Limb (tissue), 2 donors: ENCODE data around the gene HOXB7.

Experiments used
- DNase-seq, 2 donors: peaks; one replicate each; pipeline ENCODE4 v3.0.0-alpha.2; 2016; ENCODE audit errors: extremely low spot score in 2 of 2

The HOXB7 gene

DNA sequence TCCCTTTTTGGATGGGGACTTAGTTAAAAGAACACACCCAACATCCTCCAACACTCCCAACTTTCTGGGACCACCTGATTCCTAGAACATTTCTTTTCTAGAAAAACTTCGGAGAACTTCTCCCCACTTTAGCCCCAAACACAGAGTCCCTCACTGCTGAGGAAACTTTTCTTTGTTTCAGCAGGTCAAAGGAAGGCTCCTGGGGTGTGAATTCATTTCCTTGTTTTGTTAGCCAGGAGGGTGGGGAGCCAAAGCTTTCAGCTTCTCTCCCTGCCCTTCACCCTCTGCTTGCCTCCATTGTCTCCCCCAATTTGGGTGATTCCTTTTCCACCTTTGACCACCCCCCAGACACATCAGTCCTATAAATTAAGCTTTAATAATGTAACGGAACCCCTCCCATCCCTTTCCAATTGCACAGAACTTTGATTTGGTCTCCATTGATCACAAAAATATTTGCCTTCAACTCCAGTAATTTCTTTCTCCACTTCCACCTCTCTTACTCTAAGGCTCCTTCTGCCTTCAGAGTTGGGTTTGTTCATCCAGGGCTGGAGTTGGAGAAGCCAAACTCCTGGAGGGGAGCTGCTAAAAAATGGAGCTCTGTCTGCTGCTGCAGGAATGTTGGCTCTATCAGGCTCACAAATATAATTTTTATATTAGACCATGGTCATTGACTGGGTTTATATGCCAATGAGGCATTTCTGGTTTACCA, 43.0 kb downstream of the HOXB7 start:
- DNase-seq, result no peak

DNA sequence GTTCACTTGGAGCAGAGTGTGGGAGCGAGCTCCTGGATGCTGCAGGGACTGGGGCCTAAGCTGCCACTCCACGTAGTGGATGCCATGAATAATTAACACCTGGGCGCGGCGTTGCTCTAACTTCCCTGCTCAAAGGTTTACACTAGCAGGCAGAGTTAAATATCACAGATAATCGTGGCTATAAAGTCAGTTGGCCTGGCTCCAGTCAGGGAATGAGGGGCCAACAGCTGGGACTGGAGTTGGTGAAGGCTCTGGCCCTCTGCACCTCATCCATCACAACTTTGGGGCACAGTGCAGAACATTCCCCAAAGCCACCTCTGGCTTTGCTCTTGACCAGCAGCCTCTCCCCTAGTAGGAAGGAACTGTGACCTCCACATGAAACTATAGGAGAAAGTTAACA, 43.6 kb downstream of the HOXB7 start:
- DNase-seq, result no peak

DNA sequence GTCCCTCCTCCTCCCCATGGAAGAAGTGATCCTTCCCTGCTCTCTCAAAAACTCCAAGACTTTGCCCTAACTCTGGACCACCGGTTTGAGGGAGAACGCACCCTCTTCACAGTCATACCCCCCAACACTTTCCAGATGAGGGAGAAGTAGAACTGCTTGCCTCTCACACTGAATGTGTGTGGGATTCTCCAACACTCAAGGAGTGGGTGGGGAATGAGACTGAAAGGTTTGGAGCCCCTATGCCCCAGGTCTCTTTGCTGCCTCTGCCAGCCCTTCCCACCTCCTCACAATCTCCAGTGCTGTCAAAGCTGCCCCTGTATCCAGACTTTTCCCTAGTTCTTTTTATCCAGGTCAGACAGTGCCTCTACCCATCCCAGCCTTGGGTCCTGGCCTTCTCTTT, 44.1 kb downstream of the HOXB7 start:
- DNase-seq, result no peak

DNA sequence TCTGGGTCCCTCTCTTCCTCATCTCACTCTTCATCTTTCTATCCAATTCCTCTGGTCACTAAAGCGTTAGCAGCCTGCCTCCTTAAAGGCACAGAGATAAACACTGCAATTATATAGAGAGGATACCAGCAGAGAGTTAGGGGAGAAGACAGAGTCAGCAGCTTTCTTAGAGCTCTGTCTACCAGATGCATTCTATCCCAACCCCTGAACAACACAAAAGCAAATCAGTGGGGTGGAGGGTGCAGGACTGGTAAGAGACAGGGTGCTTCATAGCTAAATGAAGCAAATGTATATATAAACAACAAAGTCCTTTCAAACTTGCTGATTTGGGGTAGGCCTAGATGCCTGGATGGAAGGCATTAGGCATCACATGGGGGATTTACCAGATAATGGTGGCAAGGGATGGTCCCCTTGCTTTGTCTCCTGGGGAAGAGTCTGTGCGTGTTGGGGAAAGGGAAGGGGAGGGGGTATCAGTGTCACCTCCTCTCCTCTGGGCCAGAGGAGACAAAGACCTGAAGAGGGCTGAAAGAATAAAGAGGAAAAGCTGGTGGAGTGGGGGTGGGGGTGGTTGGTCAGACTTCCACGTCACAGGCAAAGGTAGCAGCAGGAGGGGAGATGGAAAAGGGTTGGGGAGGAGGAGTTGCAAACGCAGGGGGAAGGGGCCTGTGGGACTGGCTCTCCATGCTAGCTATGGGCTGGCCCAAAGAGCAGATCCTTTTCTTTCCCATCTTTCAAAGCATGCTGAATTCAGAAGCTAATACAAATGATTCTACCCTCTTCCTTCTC, 44.7 kb downstream of the HOXB7 start:
- no peak for DNase-seq

DNA sequence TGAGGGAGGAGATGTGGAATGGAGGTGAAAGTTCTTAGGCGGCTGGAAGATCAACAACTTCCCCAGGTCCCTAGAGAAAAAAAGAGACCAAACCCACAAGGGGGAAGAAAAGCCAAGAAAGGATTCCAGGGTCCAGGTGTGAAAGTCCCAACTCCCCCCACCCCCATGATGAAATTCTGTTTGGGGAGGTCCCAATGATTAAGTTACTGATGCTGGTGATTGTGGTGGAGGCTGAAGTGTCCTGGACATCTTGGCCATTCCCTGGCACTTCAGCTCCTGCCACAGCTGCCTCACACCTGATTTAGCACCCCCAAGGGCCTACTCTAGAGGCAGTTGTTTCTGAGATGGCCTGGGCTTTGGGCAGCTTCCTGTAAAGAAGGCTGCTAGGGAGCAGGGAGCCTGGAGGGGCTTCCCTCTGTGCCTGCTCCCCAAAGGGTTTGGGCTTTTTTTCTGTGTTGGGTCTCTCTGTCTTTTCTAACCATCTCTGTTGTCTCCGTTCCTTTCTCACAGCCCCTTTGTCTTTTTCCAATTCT, 45.7 kb downstream of the HOXB7 start:
- peak in 1 of 2 donors; percentile 57 for DNase-seq

DNA sequence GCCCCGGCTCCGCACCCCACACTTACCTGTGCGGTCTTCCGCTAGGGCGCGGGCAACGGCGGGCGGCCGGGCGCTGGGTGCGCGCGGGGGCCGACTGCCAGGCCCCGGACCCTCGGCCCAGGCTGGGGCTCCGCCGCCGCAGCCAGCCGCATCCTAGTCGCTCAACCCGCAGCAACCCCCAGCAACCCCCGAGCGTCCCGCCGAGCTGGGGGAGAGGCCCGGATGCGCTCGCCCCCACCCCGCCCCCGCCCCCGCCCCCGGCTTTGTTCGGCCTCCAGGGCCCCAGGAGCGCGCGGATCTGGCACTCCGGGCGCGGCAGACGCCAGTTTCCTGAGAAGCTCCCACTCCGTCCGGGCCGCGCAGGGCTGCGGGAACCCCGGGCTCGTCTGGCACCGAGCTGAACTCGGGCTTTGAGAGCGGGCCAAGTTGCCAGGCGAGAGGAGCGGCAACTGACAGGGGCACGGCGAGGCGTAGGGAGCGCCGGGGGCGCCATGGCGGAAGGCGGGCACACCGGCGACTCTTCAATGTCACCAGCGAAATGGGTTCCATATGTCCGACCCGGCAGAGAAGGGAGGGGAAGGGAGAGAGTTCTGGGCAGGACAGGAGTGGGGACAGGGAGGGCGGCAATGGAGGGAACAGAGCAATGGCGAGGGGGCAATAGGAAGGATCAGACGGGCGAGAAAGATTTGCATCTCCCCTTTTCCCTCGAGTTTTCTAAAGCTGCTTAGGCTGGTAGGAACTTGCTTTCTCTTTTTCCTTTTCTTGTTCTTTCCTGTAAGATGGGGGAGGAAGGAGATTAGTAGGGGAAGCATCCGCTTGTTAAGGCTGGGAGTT, 46.4 kb downstream of the HOXB7 start:
- DNase-seq, result peak in 1 of 2 donors; percentile 66

DNA sequence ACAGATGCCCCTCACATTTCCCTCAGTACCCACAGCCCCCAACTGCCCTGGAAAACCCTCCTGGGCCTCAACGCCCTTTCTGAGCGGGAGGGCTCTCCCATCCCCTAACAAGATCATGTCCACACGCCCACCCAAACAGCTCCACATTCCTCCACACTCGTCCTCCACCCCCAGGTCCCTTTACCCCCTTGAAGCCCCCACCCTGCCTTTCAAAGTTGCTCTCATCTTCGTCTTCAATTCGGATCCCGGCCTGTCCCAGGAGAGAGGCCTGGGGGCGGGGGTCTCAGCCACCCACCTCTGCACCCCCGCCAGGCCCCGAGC, 47.0 kb downstream of the HOXB7 start:
- DNase-seq, result peak in 1 of 2 donors; percentile 59

DNA sequence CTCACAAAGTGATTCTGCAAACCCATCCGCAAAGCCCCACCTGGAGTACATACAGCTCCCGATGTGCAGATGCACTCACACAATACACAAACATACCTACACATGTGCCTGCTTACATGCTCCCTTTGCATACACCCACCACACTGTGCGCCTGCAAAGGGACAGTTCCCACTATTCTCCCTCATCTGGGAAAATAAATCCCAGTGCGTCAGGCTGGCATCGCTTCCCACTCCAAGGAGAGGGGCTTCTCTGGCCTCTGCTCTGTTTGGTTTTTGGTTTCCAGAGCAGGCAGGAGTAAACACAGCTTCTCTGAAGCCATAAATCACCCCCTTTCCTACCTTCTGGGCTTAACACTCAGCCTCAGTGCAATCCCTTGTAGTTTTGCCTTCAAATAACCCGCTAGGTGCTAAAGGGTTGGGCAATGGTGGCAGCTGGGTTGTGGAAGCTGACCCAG, 47.4 kb downstream of the HOXB7 start:
- DNase-seq, result peak in 1 of 2 donors; percentile 61

DNA sequence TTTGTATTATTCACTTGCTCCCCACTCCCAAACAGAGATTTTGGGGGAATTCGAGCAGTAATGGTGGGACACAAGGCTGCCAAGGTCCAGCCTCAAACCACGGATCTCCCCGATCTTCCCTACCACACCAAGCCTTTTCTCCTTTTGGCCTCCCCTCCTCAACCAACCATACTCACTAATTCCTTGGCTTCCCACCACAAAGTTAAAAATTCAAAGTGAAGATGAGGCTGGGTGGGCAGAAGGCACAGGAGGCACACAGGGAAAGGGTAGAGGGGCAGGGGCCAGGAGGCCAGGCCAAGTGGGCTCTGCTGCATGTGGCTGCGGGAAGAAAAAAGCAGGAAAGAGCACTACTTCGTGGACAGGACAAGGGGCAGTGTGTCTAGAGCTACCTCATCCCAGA, 47.9 kb downstream of the HOXB7 start:
- DNase-seq, result no peak

DNA sequence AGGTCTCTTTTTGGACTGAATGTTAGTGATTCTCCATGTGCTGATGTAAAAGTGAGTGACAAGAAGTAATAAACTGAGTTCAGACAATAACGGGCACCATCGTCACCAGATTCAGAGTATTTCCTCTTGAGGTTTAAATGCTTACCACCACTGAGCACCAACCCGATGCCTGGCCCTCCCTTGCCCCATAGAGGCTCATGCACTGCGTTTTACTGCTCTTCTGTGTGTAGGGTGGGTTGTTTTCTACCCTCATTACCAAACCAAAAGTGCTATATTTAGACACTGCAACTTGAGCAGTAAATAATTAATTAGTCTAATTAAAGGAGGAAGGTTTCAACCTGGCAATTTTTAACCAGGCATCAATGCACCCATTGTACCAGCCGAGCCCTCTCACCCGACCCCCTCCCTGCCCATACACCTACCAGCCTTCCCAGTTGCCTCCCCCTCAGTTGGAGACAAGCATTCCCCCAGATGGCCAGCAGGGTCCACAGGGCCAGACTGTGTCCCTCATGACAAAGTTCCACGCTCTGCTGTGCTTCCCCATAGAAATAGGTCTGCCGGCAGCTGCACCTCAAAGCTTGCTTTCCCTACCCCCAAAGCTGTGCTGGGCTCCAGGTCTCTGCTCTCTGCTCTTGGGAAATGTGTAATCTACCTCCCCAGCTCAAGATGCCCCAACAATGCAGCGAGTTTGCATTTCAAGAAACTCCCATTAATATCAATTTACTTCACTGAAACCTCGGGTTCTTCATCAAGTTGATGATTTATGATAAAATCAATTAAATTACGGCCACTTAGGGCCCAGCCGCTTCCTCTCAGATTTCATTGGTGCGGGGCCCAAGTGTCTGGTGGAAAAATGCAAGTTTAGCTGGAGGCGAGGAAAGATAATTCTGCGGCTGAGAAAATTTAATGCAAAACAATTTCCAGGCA, 48.7 kb downstream of the HOXB7 start:
- no peak for DNase-seq

DNA sequence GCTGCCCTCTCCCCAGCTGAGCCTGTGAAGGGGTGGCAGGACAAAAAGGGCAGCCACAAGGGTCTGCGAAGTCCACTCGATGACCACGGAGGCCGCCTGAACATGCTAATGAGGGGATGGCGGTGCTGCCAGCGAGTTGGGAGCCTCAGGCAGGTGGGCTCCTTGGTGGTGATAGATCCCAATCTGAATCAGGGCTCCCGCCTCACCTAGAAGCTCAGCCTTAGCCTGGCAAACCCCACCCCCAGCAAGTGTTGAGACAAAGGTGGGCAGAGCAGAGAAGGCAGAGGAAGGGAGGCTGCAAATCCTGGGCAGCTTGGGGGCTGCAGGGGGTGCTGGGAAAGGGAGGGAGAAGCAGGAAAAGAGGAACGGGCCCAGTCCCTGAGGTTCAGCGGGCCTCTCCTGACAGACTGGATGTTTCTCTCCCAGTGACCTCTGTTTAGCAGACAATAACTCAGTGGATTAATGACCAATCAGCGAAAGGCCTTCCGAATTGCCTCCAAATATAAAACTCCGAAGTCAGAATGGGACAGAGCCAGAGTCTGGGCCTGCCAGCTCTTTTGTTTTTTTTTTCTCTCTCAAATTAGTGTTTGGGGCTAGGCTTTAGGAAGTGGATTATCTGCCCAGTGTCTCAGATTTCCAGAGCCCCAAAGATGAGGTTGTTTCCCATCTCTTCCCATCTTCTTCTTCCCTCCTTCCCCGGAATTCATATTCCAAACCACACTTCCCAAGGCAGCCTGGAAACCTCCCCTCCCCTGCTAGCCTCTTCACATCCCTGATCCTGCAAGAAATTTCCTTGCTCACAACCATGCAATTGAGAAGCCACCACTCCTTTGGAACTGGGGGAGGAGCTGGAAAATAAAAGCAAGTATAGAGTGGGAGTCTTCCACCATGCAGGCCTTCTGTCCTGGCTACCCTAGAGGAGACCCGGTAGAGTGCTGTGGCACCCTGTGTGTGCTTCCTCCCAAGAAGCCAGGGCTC, 50.7 kb downstream of the HOXB7 start:
- DNase-seq, result no peak

DNA sequence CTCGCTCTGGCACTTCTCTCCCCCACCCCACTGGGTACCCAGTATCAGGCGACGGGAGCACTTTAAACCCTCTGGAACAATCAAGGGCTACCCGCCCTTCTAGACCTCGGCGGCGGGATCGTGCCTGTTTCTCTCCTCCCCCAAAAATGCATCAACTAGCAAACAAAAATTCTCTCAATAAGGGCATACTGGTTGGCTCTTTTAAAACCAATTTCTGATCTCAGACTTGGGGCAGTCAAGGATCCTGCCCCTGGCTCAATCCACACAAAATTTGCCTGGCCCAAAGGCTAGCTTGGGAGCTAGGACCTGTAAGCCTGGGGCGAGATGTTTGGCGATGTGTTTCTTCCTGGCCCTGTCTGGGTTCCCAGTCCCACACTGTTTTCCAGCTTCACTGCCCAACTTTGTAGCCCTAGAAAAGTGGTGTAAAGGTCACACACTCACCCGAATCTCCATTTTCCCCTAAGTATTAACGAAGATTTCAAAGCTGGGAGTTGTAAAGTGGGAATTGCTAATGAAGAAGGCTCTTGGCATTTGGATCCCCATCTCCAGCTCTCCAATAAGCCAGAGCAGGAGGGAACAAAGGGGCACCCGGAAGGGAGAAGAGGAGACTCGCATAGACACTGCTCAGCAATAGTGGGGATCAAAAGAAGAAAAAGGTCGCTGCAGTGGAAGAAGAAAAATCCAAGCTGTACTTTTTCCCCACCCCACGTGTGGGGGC, 51.5 kb downstream of the HOXB7 start:
- DNase-seq, result no peak

DNA sequence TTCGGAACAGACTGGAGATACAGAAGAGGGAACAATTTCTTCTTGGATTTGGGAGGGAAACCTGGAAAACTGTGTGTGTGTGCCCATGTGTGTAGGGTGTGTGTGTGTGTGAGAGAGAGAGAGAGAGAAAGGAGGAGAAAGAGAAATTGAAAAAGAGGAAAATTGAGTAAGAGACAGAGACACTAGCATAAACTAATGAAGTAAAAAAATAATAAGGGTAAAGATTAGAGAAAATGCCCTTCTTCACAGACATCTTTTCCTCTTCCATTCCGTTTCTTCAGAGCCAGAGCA, 52.0 kb downstream of the HOXB7 start:
- DNase-seq, result no peak

DNA sequence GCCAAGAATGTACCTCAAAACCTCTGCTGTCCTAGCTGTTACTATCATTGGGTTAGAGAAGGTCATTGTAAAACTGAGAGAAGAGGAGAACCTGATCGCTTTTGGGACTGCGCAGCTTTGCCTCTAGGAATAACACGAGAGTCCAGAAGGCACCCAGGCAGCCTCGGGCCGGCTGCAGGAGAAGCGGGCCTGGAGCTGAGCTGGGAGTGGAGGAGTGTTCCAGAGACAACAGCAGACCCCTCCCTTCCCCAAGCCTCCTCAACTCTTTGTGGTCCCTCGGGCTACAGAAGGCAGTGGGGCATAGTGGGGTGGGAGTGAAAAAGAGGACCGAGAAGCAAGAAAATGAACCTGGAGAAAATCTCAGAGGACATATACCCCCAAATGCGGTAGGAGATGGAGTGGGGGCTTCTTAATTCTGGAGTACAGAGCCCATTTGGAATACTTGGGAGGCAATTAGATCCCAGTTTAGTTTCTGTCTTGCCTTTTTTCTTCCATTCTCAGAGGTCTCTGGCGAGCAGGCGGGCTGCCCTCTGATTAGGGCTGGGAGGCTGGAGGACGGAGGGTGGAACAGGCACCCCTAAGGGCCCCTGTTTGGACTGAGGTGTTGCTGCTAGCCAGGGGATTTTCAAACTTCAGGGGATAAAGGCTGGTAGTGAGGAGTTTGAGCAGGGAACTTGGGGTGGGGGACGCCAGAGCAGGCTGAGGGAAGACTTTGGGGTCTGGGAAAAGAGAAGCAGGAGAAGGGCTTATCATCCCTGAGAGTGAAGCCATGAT, 52.6 kb downstream of the HOXB7 start:
- peak in 1 of 2 donors; percentile 45 for DNase-seq
